ENCODE data around the gene TMEM87A. TPM values are rescaled to one million over a fixed set of nuclear protein-coding genes. Genes with fewer than 3 reads are reported as not detected.

Gene TMEM87A
- total RNA-seq, 1 experiment from 2014 or later, result 31.2 TPM

DNA sequence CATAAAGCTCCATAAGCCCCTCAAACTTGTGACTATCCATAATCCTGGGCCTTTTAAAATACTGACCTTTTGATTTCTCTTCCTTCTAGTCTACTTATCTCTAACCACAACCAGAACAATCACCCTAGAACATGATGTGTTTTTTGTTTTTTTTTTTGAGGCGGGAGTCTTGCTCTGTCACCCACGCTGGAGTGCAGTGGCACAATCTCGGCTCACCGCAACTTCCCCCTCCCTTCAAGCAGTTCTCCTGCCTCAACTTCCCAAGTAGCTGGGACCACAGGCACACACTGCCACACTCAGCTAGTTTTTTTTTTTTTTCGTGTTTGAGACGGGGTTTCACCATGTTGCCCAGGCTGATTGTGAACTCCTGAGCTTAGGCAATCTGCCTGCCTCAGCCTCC is 90.3 kb downstream of the TMEM87A start:
- Mint-ChIP-seq H3K4me1 (ENCODE audit: low read depth, unreplicated experiment) (no peaks in the 10 kb centered on the region), H3K4me3 (ENCODE audit: low read depth, unreplicated experiment) (no peak overlapping the region), H3K9me3 (ENCODE audit: low read depth, unreplicated experiment) (no peaks in the 10 kb centered on the region), H3K36me3 (ENCODE audit: insufficient read depth, unreplicated experiment) (peaks cover 4% of the 10 kb centered on the region), H3K27me3 (ENCODE audit: unreplicated experiment) (no peaks in the 10 kb centered on the region), H3K27ac (ENCODE audit: unreplicated experiment) (no peak overlapping the region)
- intact Hi-C loops (cut with micrococcal nuclease; ENCODE audit: unreplicated experiment), result no loop called here
- BruUV-seq (replicated peaks), result no TSS peak
- DNase-seq, result no peak
- CTCF ChIA-PET, result interaction anchor here (0.7 kb wide), 2 partner anchors 78 to 90 kb away, joined by 3 read pairs; no protein-coding TSS in a partner anchor
- TF ChIP-seq, protein P1, sequence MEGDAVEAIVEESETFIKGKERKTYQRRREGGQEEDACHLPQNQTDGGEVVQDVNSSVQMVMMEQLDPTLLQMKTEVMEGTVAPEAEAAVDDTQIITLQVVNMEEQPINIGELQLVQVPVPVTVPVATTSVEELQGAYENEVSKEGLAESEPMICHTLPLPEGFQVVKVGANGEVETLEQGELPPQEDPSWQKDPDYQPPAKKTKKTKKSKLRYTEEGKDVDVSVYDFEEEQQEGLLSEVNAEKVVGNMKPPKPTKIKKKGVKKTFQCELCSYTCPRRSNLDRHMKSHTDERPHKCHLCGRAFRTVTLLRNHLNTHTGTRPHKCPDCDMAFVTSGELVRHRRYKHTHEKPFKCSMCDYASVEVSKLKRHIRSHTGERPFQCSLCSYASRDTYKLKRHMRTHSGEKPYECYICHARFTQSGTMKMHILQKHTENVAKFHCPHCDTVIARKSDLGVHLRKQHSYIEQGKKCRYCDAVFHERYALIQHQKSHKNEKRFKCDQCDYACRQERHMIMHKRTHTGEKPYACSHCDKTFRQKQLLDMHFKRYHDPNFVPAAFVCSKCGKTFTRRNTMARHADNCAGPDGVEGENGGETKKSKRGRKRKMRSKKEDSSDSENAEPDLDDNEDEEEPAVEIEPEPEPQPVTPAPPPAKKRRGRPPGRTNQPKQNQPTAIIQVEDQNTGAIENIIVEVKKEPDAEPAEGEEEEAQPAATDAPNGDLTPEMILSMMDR (IDR thresholded peaks at IDR 0.05; ENCODE audit: unreplicated experiment), result no peak

DNA sequence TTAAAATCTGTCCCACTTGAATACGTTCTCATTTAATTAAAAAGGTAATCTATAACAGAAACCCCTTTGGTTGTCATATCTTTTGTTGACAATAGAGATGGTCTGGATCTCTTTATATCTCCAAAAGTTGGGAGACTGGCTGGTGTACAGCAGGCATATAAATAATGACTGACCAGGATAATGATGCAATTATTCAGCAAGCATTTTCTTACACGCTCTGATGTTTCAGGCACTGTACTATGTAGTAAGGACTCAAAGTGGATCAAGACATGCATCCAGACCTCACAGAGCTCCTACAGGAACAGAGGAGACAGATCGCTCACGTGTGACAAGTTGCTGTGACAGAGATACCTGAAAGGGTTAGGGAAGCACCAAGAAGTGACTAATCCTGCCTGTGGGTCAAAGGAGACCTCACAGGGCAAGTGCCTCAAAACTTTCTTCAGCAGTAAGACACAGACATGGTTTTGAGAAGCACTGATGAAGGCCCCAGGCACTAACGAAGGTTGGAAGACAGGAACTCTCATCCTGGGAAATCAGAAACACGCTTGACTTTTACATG is 90.8 kb downstream of the TMEM87A start:
- no peak overlapping the region for H3K27ac Mint-ChIP-seq (ENCODE audit: unreplicated experiment)
- intact Hi-C loops (cut with micrococcal nuclease; ENCODE audit: unreplicated experiment), result no loop called here
- H3K27me3 Mint-ChIP-seq (ENCODE audit: unreplicated experiment), result no peaks in the 10 kb centered on the region
- TF ChIP-seq, protein P1 (IDR thresholded peaks at IDR 0.05; ENCODE audit: unreplicated experiment), result no peak
- DNase-seq, result no peak
- H3K4me1 Mint-ChIP-seq (ENCODE audit: low read depth, unreplicated experiment), result no peaks in the 10 kb centered on the region
- H3K4me3 Mint-ChIP-seq (ENCODE audit: low read depth, unreplicated experiment), result no peak overlapping the region
- peaks cover 4% of the 10 kb centered on the region for H3K36me3 Mint-ChIP-seq (ENCODE audit: insufficient read depth, unreplicated experiment)
- BruUV-seq (replicated peaks), result no TSS peak
- CTCF ChIA-PET, result interaction anchor here (0.7 kb wide), 2 partner anchors 77 to 90 kb away, joined by 3 read pairs; no protein-coding TSS in a partner anchor
- no peaks in the 10 kb centered on the region for H3K9me3 Mint-ChIP-seq (ENCODE audit: low read depth, unreplicated experiment)

DNA sequence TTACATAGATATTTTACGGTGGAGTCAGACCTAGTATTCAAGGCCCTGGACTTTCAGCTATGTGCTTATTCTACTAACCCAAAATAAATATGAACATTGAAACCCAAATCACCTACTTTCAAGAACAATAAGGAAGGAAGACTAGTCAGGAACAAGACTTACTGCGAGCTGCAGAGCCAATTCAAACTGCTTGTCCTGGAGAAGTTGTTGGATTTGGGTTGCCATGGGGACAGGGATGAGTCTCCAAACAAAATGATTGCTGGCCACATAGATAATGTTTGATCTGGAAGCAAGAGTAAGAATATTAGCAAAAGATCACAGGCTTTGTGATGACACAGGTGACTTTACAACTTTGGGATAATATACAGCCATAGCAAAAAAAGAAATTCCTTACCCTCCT is 95.2 kb downstream of the TMEM87A start:
- H3K36me3 Mint-ChIP-seq (ENCODE audit: insufficient read depth, unreplicated experiment), result peaks cover 9% of the 10 kb centered on the region
- H3K27ac Mint-ChIP-seq (ENCODE audit: unreplicated experiment), result no peak overlapping the region
- BruUV-seq (replicated peaks), result no TSS peak
- no peaks in the 10 kb centered on the region for H3K27me3 Mint-ChIP-seq (ENCODE audit: unreplicated experiment)
- no peak overlapping the region for H3K4me3 Mint-ChIP-seq (ENCODE audit: low read depth, unreplicated experiment)
- DNase-seq, result no peak
- no peaks in the 10 kb centered on the region for H3K4me1 Mint-ChIP-seq (ENCODE audit: low read depth, unreplicated experiment)
- H3K9me3 Mint-ChIP-seq (ENCODE audit: low read depth, unreplicated experiment), result no peaks in the 10 kb centered on the region
- TF ChIP-seq, protein P1 (IDR thresholded peaks at IDR 0.05; ENCODE audit: unreplicated experiment), result no peak
- intact Hi-C loops (cut with micrococcal nuclease; ENCODE audit: unreplicated experiment), result no loop called here
- CTCF ChIA-PET, result no interaction called here

DNA sequence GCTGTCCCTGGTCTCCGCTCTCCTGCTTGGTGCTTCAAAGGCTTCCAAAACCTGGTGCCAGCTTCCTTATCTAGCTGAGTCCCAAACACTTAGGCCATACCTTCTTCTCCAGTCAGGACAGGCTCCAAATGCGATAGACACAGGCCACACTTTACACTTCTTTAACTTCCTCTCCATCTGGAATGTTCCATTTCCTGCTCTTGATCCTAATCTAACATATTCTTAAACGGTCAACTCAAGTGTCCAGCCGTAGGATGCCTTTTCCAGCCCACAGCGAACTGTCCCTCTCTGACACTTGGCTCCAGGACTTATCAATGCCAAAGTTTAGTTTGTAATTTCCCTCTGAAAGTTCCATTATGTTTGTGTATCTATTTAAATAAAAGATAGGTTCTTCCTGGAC is 97.6 kb downstream of the TMEM87A start:
- TF ChIP-seq, protein P1 (IDR thresholded peaks at IDR 0.05; ENCODE audit: unreplicated experiment), result no peak
- Mint-ChIP-seq H3K27me3 (ENCODE audit: unreplicated experiment) (no peaks in the 10 kb centered on the region), H3K4me1 (ENCODE audit: low read depth, unreplicated experiment) (no peaks in the 10 kb centered on the region), H3K36me3 (ENCODE audit: insufficient read depth, unreplicated experiment) (peaks cover 9% of the 10 kb centered on the region), H3K4me3 (ENCODE audit: low read depth, unreplicated experiment) (no peak overlapping the region), H3K9me3 (ENCODE audit: low read depth, unreplicated experiment) (no peaks in the 10 kb centered on the region), H3K27ac (ENCODE audit: unreplicated experiment) (no peak overlapping the region)
- CTCF ChIA-PET, result interaction anchor here (0.5 kb wide), 1 partner anchor 14 kb away, joined by 3 read pairs; no protein-coding TSS in a partner anchor
- no peak for DNase-seq
- no TSS peak for BruUV-seq (replicated peaks)
- intact Hi-C loops (cut with micrococcal nuclease; ENCODE audit: unreplicated experiment), result no loop called here

Data from Calu3 (cell line).